NCI-H1105 (cell line): ENCODE results near the gene PHLDB1.

ENCODE experiments used
- DNase-seq: peaks from one replicate; lab custom pipeline; 2025; lab: John Stamatoyannopoulos, UW

The PHLDB1 gene

DNA sequence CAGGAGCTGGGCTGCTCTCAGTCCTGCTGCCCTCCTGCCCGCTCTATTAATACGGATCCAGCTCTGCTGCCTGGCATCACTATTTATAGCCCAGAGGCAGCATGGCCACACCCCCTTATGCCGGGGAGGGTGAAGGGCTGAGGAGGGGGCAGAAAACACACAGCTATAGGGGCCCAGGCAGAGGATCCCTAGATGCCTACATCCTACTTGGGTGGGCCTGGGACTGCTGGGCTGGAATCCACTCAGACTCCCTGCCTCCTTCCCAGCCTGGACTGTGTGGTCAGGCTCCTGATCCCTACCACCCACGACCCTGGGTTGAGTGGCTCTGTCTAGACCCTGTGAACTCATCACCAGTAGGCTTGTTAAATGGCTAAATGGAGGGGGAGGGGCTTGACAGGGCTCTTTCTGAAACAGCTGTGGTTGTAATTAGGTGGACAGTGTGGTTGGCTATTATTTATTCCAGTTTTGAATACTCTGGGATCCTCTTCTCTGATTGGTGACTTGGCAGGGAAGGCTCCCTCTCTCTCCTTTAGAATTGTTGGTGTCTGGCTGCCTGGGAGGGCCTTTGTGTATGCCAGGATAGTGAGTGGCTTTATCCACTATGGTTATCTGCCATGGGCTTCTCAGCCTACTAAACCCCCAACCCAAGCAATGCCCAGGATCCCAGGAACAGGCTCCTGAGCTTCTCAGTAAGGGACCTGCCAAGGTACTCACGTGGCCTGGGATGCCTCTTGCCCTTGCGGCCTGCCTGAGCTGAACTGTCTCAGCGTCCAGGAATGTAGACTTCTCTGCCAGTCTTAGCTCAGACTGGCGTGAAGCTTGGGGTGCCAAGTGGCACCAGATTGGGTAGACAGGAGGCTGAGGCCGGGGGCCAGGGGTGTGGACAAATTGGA, 15.2 kb downstream of the PHLDB1 start:
- peak; percentile 96 for DNase-seq

DNA sequence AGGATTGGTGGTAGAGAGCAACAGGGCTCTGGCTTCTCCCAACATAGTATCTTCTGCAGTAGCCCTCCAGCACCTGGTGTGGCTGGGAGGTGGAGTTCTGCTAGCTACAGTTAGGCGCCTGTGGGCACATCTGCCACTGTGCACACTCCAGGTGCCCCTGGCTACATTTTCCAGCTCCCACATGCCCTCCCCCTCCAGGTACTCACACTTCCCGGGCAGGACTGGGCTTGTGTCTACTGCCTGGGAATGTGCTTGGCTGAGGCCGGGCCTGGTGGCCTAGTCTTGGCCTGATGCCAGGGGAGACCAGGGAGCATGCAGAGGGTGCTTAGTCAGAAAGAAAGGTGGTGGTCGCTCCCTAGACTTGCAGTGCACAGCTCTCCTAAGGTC, 15.8 kb downstream of the PHLDB1 start:
- peak; percentile 100 for DNase-seq

DNA sequence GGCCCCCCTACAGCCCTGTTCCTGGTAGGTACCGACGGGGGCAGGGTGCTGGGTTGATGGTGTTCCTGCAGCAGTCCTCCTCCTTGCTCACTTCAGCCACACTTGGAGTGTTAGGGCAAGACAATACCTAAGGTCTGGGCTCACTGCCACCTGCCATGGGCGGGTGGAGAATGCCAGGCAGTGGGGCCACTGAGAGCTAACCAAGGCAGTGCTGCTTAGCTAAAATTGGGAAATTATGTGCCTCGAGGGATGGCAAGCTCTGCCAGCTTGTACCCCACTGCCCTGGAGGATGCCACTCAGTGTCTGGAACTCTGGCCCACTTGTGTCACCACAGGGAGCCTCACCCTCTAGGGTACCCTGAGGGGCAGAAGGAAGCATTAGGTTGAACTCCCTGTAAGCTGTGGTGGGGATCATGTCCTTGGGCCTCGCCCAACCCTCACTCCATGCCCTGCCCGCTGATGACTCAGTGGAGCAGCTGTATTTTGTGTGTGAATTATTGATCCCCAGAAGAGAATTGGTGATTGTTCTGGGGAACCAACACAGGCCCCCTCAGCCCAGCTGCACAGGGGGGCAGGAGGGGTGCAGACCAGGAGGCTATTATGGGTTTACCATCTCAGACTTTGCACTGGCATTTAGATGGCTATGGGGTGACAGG, 17.7 kb downstream of the PHLDB1 start:
- DNase-seq, result peak; percentile 28

DNA sequence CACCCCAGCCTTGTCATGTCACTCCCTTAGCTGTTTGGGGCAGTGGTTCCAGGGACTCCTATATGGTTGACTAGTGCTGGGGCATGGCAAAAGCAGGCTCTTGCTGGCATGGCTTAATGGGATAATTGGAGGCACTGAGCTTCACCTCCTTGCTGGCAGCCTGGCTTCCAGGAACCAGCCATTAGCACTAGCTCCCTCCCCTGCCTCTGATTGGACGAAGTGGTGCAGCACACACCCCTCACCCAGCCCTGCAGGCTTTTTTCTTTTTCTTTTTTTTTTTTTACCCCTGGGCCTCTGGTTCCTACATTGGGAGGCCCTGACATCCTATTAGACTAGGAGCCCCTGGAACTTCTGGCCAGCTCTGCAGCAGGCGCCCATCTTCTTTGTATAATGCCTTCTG, 18.6 kb downstream of the PHLDB1 start:
- peak; percentile 67 for DNase-seq

DNA sequence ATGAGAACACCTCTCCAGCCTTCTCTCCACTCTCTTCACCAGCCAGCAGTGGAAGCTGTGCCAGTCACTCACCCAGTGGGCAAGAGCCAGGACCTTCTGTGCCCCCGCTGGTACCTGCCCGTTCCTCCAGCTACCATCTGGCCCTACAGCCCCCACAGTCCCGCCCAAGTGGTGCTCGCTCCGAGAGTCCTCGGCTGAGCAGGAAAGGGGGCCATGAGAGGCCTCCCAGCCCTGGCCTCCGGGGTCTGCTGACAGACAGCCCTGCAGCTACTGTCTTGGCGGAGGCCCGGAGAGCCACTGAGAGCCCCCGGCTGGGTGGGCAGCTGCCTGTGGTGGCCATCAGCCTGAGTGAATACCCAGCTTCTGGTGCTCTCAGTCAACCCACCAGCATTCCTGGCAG, 20.2 kb downstream of the PHLDB1 start:
- no peak for DNase-seq

DNA sequence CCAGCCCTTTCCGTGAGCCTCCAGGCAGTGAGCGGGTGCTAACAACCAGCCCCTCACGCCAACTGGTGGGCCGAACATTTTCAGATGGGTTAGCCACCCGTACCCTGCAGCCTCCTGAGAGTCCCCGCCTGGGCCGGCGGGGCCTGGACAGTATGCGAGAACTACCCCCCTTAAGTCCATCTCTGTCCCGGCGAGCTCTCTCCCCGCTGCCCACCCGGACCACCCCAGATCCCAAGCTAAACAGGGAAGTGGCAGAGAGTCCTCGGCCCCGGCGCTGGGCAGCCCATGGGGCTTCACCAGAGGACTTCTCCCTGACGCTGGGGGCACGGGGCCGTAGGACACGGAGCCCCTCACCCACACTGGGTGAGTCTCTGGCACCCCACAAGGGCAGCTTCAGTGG, 20.6 kb downstream of the PHLDB1 start:
- no peak for DNase-seq

DNA sequence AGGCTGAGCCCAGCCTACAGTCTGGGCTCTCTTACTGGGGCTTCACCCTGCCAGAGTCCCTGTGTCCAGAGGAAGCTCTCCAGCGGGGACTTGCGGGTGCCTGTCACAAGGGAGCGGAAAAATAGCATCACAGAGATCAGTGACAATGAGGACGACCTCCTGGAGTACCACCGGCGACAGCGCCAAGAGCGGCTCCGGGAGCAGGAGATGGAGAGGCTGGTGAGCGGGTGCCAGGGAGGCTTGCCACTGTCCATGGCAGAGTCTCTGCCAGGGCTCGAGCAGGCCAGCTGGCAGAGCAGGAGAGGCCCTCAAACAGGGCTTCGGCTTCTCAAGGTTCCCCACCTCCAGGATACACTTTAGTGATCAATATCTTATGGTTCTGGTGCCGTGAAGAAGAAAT, 21.0 kb downstream of the PHLDB1 start:
- DNase-seq, result no peak

DNA sequence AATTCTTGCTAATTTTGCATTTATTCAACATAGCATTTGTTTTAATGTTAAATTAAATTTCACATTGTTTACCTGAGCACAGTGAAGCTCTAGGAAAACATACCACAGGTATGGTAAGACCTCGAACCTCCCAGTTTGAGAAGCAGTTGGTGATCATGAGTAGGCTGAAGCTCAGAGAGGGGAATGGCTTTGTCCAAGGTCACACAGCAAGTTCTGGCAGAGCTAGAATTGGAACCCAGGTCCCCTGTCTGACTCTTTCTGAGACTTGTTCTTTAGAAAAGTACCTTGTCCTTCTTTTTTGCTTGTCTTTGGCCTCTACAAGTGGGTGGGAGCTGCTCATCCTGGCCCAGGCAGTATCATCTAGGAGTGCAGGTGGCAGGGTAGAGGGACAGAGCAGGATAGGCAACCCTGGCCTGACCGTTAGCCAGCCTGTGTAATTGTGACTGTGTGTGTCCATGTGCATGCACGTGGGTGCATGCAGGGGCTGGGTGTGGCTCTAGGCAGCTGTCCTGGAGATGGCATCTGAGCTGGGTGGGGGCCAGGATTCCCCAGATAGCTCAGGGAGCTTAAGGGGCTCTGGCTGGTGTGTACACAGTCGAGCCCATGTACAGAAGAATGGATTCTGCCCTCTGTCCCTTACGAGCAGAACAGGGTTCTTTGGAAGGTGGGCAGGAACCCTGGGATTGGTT, 21.6 kb downstream of the PHLDB1 start:
- no peak for DNase-seq

DNA sequence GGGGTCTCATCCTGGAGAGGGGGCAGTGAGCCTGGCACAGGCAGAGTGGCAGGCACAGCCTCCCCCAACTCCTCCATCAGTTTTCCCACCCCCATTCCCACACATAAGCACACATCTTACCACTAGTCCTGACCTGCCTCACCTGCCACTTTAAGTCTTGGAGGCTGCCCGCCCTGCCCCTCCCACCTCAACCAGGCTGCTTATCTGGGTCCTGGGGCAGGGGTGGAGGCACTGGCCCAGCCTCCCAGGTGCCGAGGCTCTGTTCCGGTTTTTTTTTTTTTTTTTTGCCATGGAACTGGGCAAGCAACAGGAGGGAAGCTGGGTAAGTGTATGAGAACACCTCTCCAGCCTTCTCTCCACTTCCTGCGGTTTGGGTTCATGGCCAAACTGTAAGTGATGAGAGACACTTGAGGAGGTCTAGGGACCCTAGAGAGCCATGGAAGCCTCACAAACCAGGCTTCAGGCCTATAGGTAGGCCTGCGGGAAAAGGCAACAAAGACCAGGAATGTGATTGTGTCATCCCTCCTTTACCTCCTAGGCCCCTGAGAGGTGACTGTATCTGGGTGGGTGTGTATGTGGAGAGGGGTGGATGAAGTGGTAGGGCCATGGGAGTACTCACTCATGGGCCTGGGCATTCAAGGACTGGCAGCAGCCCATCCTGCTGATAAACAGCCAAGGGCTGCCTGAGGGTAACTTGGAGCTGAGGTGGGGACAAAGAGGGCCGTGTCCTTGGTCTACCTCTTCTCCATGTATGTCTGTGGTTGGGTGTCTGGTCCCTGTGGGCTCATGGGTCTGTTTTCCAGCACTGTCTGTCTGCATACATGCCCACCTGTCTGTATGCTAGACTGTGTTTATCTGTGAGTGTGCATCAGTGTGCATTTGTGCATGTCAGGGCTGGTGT, 22.6 kb downstream of the PHLDB1 start:
- no peak for DNase-seq

DNA sequence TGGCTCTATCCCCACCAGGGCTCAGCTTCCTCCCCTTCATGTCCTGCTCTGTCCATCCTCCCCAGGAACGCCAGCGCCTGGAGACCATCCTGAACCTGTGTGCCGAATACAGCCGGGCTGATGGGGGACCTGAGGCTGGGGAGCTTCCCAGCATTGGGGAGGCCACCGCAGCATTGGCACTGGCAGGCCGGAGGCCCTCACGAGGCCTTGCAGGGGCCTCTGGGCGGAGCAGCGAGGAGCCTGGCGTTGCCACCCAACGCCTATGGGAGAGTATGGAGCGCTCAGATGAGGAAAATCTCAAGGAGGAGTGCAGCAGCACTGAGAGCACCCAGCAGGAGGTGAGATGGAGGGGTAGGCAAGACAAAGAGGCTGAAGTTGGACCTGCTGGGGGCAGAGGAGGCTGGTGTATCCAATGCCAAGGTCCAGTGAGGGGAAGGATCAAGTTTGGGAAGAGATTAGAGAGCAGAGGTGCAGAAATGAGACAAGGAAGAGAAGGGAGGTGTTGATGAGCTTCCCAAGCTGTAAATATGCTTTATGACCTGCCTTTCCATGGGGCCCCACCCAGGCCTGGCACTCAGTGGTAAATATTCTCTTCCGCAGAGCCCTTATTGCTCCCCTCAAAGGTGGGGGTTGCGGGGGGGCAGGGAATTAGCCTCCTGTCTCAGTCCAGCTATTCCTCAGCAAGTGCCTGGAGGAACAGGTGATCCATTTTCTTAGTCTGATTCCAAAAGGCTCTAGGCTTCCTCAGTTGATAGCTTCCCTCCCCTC, 23.9 kb downstream of the PHLDB1 start:
- no peak for DNase-seq

DNA sequence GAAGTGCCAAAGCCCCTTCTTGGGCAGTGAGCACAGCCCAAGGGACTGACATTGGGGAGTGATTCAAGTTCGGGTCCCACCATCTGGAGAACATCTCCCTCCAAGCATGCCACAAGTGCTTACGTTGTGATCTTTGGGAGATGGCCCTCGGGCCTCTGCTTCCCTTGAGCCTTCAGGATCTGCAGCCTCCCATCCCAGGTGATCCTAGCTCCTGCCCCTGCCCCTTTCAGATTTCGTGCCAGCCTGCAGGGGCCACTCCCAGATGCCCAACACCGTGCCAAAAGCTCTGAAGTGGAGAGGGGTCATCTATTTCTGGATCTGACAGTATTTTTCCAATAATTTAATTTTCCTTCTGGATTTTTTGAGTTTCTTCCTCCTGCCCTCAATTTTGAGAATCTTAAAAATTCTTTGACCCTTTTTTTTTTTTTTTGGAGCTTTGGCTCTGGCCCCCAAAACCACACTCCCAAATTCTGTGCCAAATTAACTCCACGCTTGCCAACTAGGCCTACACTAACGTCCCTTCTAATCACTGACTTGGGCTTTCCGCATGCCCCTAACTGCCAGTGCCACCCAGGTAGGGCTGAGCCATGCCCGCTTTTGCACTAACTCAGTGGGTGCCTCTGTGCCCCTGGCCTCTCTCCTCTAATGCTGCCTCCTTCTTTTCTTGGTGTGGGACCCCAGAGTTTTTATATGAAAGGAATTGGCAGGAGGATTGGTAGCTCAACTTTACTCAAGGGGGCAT, 25.3 kb downstream of the PHLDB1 start:
- no peak for DNase-seq

DNA sequence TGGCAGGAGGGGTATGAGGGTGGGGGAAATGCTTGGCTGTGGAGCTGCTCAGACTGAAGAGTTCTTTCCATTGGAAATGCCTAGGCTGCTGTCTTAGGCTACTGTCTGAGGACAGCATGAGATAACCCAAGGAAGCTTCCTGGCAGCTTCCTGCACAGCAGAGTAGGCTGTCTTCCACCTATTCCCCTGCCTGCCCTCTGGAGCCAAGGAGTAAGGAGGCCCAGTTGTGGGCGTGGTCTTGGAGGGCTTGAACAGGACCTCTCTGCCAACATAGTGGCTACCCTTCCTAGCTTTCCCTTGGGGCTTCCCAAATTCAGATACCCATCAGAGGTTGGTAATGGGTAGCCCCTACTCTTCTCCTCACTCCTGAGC, 25.9 kb downstream of the PHLDB1 start:
- DNase-seq, result no peak

DNA sequence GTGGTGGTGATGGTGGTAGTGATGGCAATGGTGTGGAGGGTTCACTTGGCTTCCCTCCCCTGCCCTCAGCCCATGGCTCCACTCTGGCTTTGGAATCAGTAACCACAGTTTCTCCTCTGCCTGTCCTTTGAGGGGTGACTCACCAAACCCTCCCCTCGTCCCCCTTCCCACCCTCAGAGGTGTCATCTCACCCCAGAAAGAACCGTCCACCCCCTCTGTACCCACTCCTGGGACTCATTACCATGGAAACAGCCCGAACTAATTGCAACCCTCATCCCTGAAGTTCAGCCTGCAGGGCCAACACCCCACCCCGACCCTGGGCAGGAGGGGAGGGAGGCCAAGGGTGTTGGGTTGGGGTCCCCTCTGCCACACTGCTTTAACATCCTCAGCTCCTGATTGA, 26.6 kb downstream of the PHLDB1 start:
- peak; percentile 32 for DNase-seq

DNA sequence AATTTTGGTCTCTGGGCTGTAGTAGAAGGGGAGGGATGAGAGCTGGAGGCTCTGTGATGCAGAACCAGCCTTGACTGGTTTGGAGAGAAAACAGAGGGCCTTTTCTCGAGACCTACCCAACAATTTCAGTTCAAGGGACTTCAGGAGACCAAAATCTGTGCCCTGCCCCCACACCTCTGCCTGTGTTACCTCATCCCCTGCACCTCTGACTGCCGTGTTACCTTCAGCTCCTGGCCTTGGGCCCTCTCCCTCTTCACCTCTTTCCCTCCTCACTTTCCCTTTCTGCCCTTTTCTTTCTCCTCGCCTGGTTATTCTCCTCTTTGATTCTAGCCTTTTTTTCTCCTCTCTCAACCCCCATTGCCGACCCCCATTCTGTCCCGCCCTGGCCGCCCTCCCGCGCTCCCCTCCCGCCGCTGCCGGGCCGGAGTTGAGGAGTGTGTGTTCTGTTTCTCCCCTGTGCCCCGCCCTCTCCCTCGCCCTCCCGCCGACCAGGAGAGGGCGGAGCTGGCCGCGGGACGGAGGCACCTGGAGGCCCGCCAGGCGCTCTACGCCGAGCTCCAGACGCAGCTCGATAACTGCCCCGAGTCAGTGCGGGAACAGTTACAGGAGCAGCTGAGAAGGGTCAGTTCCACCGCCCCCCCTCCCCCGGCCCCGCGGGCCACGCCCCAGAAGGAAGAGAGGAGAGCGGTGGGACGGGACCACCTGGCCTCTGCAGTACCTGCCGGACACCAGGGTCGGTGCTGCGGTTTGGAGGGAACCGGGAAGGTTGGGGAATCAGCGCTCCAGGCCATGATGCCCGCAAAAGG, 27.2 kb downstream of the PHLDB1 start:
- peak; percentile 96 for DNase-seq

DNA sequence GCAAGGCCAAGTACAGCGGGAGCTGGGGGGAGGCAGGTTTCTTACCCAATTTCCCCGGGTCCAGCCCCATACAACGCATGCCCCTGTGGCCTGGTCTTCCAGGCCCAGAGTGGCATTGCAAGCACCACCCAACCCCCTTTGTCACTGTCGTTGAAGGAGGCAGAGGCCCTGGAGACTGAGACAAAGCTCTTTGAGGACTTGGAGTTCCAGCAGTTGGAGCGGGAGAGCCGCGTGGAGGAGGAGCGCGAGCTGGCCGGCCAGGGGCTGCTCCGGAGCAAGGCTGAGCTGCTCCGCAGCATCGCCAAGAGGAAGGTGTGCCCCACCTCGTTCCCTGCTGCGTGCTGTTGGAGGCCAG, 27.8 kb downstream of the PHLDB1 start:
- no peak for DNase-seq

DNA sequence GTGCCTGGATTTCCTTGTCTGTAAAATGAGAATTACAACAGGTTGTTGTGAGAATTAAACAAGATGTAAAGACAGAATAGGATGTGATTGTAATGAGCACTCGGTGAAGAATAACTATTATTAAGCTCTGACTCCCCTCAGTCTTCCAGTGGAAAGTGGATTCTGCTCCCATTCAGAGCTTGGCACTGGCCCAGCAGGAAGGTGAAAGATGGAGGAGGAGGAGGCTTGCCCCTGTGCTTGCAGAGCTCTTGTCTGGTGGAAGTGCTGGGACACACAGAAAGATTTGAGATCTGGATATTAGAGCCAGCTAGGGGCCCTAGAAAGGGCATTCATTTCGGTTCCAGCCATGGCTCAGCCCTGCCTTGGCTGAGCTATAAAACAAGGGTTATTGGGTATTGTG, 28.2 kb downstream of the PHLDB1 start:
- DNase-seq, result peak; percentile 44

DNA sequence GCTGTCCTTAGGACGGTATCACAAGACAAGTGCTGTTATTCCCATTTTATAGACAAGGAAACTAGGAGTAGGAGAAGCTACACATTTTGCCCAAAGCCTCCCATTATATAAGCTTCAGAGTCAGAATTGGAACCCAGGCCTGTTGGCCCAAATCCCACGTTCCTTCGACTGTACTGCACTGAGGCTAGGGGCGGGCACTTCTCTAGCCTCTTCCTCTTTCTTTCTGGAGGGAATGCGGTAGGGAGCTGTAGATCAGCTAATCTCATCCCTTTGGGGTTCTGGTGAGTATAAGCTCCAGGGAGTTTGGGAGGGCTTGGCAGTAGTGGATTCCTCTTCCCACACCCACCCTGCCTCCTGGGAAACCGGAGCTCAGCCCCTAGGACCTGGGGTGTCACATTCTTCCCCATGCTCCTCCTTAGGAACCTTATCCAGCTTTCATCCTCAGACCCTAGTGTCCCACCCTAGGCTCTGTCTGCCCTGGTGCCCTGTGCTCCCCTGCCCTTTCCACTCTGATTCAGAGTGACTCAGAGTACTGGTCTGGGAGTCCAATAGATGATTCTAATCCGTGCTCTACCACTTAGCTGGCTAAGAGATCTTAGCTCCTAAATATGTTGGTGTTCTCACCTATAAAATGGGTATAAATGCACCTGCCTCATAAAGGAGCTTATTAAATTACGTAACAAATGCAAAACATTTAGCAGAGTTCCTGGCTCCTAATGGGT, 29.3 kb downstream of the PHLDB1 start:
- no peak for DNase-seq

DNA sequence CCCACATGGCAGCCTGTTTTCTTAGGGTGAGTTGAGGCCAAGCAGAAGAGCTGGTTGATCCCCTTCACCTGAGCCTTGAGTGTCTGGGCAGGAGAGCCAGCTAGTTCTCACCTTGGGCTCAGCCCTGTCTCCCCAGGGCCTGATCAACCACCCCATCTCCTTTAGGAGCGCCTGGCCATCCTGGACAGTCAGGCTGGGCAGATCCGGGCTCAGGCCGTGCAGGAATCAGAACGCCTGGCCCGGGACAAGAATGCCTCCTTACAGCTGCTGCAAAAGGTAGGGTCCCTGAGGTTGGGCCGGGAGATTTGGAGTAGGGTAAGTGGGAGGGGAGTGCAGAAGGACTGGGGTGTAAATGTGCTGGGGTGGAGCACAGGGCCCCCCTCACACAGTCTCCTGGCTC, 31.3 kb downstream of the PHLDB1 start:
- DNase-seq, result no peak

DNA sequence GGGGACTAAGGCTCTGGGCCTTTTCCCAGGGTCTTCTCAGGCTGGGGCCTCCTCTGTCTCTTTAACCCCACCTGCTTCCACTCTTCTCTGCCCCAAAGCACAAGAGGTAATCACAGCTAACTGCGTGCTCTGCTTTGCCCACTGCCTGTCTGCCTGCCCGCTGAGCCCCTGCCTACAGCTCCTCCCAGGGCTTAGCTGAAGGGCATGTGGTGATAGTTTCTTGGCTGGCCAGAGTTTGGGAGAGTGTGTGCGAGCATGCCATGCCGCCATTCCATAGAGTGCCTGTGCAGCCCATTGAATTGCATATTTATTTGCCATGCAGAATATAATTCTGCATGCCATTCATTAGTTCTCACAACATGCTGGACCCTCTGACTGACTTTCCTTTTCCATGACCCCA, 32.5 kb downstream of the PHLDB1 start:
- DNase-seq, result no peak
